Endothelial cell of umbilical vein (primary cell): ENCODE measurements around the gene SMURF2.

Experiments used
- CTCF ChIP-seq, 2 donors: IDR thresholded peaks; 1 replicate in 1 of 2; 2 replicates in 1 of 2; pipeline ENCODE4 v1.5.1; 2011; ENCODE audit warnings: low read length in 2 of 2, mild to moderate bottlenecking in 2 of 2, moderate library complexity in 2 of 2, control low read depth in 1 of 2, inconsistent platforms in 1 of 2, low read depth in 1 of 2; ENCODE audit not compliant: insufficient read depth in 1 of 2; ENCODE audit errors: extremely low read depth in 1 of 2
- JUN ChIP-seq: IDR thresholded peaks from 2 replicates; pipeline ENCODE4 v1.6.1; 2011; ENCODE audit warnings: borderline replicate concordance, low read depth; ENCODE audit not compliant: insufficient read length, insufficient read depth
- MYC ChIP-seq: IDR thresholded peaks from one replicate; pipeline ENCODE4 v1.6.1; 2011; ENCODE audit warnings: mild to moderate bottlenecking, low read depth, low read length
- POLR2A ChIP-seq: IDR thresholded peaks from 2 replicates; pipeline ENCODE4 v1.6.1; 2012; ENCODE audit warnings: low read depth, mild to moderate bottlenecking, control low read depth, low read length

- TF ChIP-seq MYC (no peak), CTCF (IDR thresholded peaks at IDR 0.05; ENCODE audit: extremely low read depth in 1 of 2, insufficient read depth in 1 of 2, low read depth in 1 of 2, low read length in 2 of 2) (no peak), POLR2A (no peak), JUN (no peak)
These were observed 23.4 kb downstream of the SMURF2 start for GRCh38 chr17:64638552-64639203.
